ENCODE results near the gene STK39.

STK39 gene

GRCh38 chr2:167944825-167945659, 302.4 kb downstream of the STK39 start:
- no peak for DNase-seq

GRCh38 chr2:167943897-167944296, 303.5 kb downstream of the STK39 start:
- DNase-seq: no peak

- no peak for DNase-seq
These were observed 304.0 kb downstream of the STK39 start for GRCh38 chr2:167943368-167943767.

- DNase-seq: no peak
These were observed 304.9 kb downstream of the STK39 start for GRCh38 chr2:167942366-167943081.

- DNase-seq: no peak
These were observed 305.8 kb downstream of the STK39 start for GRCh38 chr2:167941604-167942003.

GRCh38 chr2:167940734-167941507, 306.5 kb downstream of the STK39 start:
- DNase-seq: no peak

- DNase-seq: no peak
These were observed 307.1 kb downstream of the STK39 start for GRCh38 chr2:167940346-167940725.

GRCh38 chr2:167939514-167940345, 307.7 kb downstream of the STK39 start:
- DNase-seq: no peak

GRCh38 chr2:167937403-167937802, 310.0 kb downstream of the STK39 start:
- DNase-seq: no peak

GRCh38 chr2:167935803-167936110, 311.6 kb downstream of the STK39 start:
- DNase-seq: no peak

- DNase-seq: no peak
These were observed 314.1 kb downstream of the STK39 start for GRCh38 chr2:167933097-167933814.

- no peak for DNase-seq
These were observed 315.2 kb downstream of the STK39 start for GRCh38 chr2:167932123-167932693.

GRCh38 chr2:167929484-167929883, 317.9 kb downstream of the STK39 start:
- no peak for DNase-seq

GRCh38 chr2:167928434-167928833, 319.0 kb downstream of the STK39 start:
- DNase-seq: no peak

- no peak for DNase-seq
These were observed 321.6 kb downstream of the STK39 start for GRCh38 chr2:167925758-167926157.

- DNase-seq: no peak
These were observed 322.8 kb downstream of the STK39 start for GRCh38 chr2:167924556-167924955.

GRCh38 chr2:167916756-167917155, 330.6 kb downstream of the STK39 start:
- no peak for DNase-seq

- no peak for DNase-seq
These were observed 332.4 kb downstream of the STK39 start for GRCh38 chr2:167914969-167915368.

- no peak for DNase-seq
These were observed 338.6 kb downstream of the STK39 start for GRCh38 chr2:167908786-167909185.

GRCh38 chr2:167905668-167906067, 341.7 kb downstream of the STK39 start:
- no peak for DNase-seq
